ENCODE data around the gene CTPS1. TPM values are rescaled to one million over a fixed set of nuclear protein-coding genes. Genes with fewer than 3 reads are reported as not detected.

CTPS1 gene
- total RNA-seq, 1 experiment from 2014 or later: 66.4 TPM

GRCh38 chr1:41006942-41007865, 27.7 kb downstream of the CTPS1 start:
- no peak overlapping the region for H3K4me2 ChIP-seq (ENCODE audit: low read length)
- no peak overlapping the region for H3K4me3 ChIP-seq (replicated peaks in 1 of 2; ENCODE audit: low read depth in 1 of 2, low read length in 2 of 2)
- TF ChIP-seq ZBTB33 (IDR thresholded peaks at IDR 0.05; ENCODE audit: extremely low read depth, insufficient replicate concordance, low read length) (no peak), EZH2 (IDR thresholded peaks at IDR 0.05) (no peak)
- no peak for ATAC-seq
- peaks cover 12 to 18% of the 10 kb centered on the region in 2 experiments for H3K4me1 ChIP-seq (ENCODE audit: control insufficient read depth in 1 of 2, insufficient read depth in 2 of 2, low read length in 2 of 2)
- DNase-seq (ENCODE audit: low read depth, low spot score): no peak
- peaks cover 66 to 95% of the 10 kb centered on the region in 2 experiments for H3K36me3 ChIP-seq (ENCODE audit: control insufficient read depth in 1 of 2, insufficient read depth in 2 of 2, low read length in 2 of 2)
- intact Hi-C loops (cut with micrococcal nuclease): no loop called here
- no peak overlapping the region for H3K9ac ChIP-seq (ENCODE audit: low read length)
- H3K9me2 ChIP-seq (ENCODE audit: insufficient read depth): no peaks in the 10 kb centered on the region
- no peak overlapping the region for H2AFZ ChIP-seq (ENCODE audit: low read depth, low read length, poor library complexity, severe bottlenecking)
- no TSS peak for BruUV-seq (replicated peaks)
- peaks cover 75% of the 10 kb centered on the region for H3K79me2 ChIP-seq (ENCODE audit: insufficient read depth, low read length)
- no peaks in the 10 kb centered on the region for H3K9me3 ChIP-seq (ENCODE audit: control insufficient read depth in 1 of 2, insufficient read depth in 1 of 2, low read depth in 1 of 2, low read length in 2 of 2)
- H3K27me3 ChIP-seq (ENCODE audit: insufficient read depth, low read length): no peaks in the 10 kb centered on the region
- H4K20me1 ChIP-seq (ENCODE audit: insufficient read depth): peaks cover 8% of the 10 kb centered on the region; the same call in 1 of the 2 replicates
- POLR2A ChIA-PET: no interaction called here
- CTCF ChIA-PET: no interaction called here
- no peak overlapping the region for H3K27ac ChIP-seq (ENCODE audit: low read depth, low read length)
- RAD21 ChIA-PET (ENCODE audit: low non-redundant PET in 1 of 2, low total read pairs in 2 of 2, uncharacterized antibody in 2 of 2, unreplicated experiment in 2 of 2): no interaction called here

GRCh38 chr1:41009466-41009865, 30.0 kb downstream of the CTPS1 start:
- intact Hi-C loops (cut with micrococcal nuclease): no loop called here
- TF ChIP-seq EZH2phosphoT487 (IDR thresholded peaks at IDR 0.05; ENCODE audit: borderline replicate concordance) (no peak), ATF3 (IDR thresholded peaks at IDR 0.05) (no peak), ZNF274 (IDR thresholded peaks at IDR 0.05; ENCODE audit: low read depth, low read length) (no peak), REST (IDR thresholded peaks at IDR 0.05; ENCODE audit: low read depth) (no peak), JUND (IDR thresholded peaks at IDR 0.05) (no peak), CTCF (IDR thresholded peaks at IDR 0.05 in 2 of 3, conservative IDR thresholded peaks at IDR 0.05 in 1 of 3; ENCODE audit: borderline replicate concordance in 1 of 3, insufficient read depth in 1 of 3, low read depth in 2 of 3, low read length in 2 of 3) (no peak), SRF (IDR thresholded peaks at IDR 0.05; ENCODE audit: low read depth) (no peak), CEBPB (IDR thresholded peaks at IDR 0.05; ENCODE audit: low read depth) (no peak)

More at GRCh38 chr1:41009466-41009865, 30.0 kb downstream of the CTPS1 start:
- no peaks in the 10 kb centered on the region for H3K4me1 ChIP-seq (ENCODE audit: control insufficient read depth in 1 of 2, insufficient read depth in 2 of 2, low read length in 2 of 2)
- CTCF ChIA-PET: no interaction called here
- no peaks in the 10 kb centered on the region for H3K9me3 ChIP-seq (ENCODE audit: control insufficient read depth in 1 of 2, insufficient read depth in 1 of 2, low read depth in 1 of 2, low read length in 2 of 2)
- no peaks in the 10 kb centered on the region for H3K9me2 ChIP-seq (ENCODE audit: insufficient read depth)
- no peaks in the 10 kb centered on the region for H3K27me3 ChIP-seq (ENCODE audit: insufficient read depth, low read length)
- H3K4me2 ChIP-seq (ENCODE audit: low read length): no peak overlapping the region
- H3K27ac ChIP-seq (ENCODE audit: low read depth, low read length): no peak overlapping the region
- peaks cover 5% of the 10 kb centered on the region; the same call in 1 of the 2 replicates for H4K20me1 ChIP-seq (ENCODE audit: insufficient read depth)
- peaks cover 63% of the 10 kb centered on the region for H3K79me2 ChIP-seq (ENCODE audit: insufficient read depth, low read length)
- POLR2A ChIA-PET: no interaction called here
- no peak overlapping the region for H2AFZ ChIP-seq (ENCODE audit: low read depth, low read length, poor library complexity, severe bottlenecking)
- BruUV-seq (replicated peaks): no TSS peak
- ATAC-seq: no peak
- H3K4me3 ChIP-seq (replicated peaks in 1 of 2; ENCODE audit: low read depth in 1 of 2, low read length in 2 of 2): no peak overlapping the region
- no peak overlapping the region for H3K9ac ChIP-seq (ENCODE audit: low read length)
- H3K36me3 ChIP-seq (ENCODE audit: control insufficient read depth in 1 of 2, insufficient read depth in 2 of 2, low read length in 2 of 2): peaks cover 63 to 88% of the 10 kb centered on the region in 2 experiments
- RAD21 ChIA-PET (ENCODE audit: low non-redundant PET in 1 of 2, low total read pairs in 2 of 2, uncharacterized antibody in 2 of 2, unreplicated experiment in 2 of 2): no interaction called here
- DNase-seq (ENCODE audit: low read depth, low spot score): no peak
